Lower leg skin (tissue), 4 donors: ENCODE measurements around the gene FGF2. TPM values are rescaled to one million over a fixed set of nuclear protein-coding genes. Genes with fewer than 3 reads are reported as not detected.

ENCODE experiments used
- DNase-seq, 2 donors: peaks; one replicate each; pipeline ENCODE4 v3.0.0-alpha.2; 2019; ENCODE audit warnings: low spot score in 2 of 2
- H3K4me3 ChIP-seq: fragments of 200-600 bp; sonication (generic); 2 replicates; pipeline ENCODE4 v1.5.1; 2017; ENCODE audit warnings: mild to moderate bottlenecking, low read depth; ENCODE audit not compliant: poor library complexity, severe bottlenecking
- POLR2A ChIP-seq, 2 donors: fragments of 450-650 bp; IDR thresholded peaks; one replicate each; pipeline ENCODE4 v1.6.1; 2016 to 2017; ENCODE audit warnings: antibody characterized with exemption in 2 of 2, mild to moderate bottlenecking in 1 of 2, moderate library complexity in 1 of 2
- WGBS, 2 donors: methylation state at CpG; one replicate each; pipeline ENCODE4 v1.1.5; 2018; 5-methylcytosine and 5-hydroxymethylcytosine counted together
- intact Hi-C: fragments of 100-400 bp; cut with DNase I; formaldehyde crosslinking; loops from one replicate; pipeline ENCODE4 v1.15.0; 2023; ENCODE audit warnings: low total_unique reads
- total RNA-seq, 4 donors: library from RNA; depleted of rRNA; stranded (reverse); fragments of >200 nt; gene quantifications; one replicate each; pipeline ENCODE4 v1.1.0, GENCODE V29; 2016
- TF ChIP-seq, protein P1 (sequence below), 3 donors: fragments of 450-650 bp; IDR thresholded peaks; one replicate each; pipeline ENCODE4 v1.5.1; 2016; ENCODE audit warnings: antibody characterized with exemption in 3 of 3, mild to moderate bottlenecking in 3 of 3, moderate library complexity in 2 of 3

FGF2 gene
- total RNA-seq, 4 donors from 2014 or later: 4.8 to 6.1 (median 5.0) TPM

DNA sequence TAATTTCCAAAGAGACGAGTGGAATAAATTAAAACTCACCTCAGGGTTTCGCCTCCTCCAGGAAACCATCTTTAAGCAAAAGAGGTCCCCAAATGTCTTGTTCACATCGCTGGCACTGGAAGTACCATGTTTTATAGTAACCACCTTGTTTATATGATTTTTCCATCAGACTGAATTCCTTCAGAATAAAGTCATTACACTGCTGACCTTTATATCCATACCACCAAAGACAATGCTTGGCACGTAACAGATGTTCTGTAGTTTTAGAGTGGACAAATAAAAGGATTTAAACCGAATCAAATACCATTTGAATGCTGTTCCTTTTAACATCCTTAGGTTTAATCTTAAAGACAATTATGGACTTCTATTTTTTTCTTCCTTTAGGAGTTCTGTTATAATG lies 91.1 kb downstream of the FGF2 start:
- 89 to 91% methylated on average over 5 of the region's 5 CpGs for WGBS, 2 donors
- intact Hi-C loops: no loop called here

DNA sequence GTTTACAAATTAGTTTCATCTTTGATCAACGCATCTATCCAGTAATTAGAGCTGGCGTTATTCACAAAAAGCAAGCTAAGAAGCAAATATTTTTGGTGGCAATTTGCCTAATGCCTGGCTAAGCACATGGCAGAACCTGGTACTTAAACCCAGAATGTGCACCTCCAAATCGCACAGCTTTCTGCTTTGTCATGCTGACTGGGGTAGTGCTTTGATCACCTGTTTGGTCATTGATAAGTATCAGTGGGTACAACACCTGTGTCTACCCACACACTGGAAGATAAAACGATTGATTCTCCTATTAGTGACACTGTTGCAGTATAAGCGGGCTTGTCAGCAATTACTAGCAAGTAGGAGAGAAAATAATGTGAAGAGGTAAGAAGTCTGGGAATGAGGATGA lies 93.8 kb downstream of the FGF2 start:
- TF ChIP-seq, protein P1, sequence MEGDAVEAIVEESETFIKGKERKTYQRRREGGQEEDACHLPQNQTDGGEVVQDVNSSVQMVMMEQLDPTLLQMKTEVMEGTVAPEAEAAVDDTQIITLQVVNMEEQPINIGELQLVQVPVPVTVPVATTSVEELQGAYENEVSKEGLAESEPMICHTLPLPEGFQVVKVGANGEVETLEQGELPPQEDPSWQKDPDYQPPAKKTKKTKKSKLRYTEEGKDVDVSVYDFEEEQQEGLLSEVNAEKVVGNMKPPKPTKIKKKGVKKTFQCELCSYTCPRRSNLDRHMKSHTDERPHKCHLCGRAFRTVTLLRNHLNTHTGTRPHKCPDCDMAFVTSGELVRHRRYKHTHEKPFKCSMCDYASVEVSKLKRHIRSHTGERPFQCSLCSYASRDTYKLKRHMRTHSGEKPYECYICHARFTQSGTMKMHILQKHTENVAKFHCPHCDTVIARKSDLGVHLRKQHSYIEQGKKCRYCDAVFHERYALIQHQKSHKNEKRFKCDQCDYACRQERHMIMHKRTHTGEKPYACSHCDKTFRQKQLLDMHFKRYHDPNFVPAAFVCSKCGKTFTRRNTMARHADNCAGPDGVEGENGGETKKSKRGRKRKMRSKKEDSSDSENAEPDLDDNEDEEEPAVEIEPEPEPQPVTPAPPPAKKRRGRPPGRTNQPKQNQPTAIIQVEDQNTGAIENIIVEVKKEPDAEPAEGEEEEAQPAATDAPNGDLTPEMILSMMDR (IDR thresholded peaks at IDR 0.05): no peak
- TF ChIP-seq POLR2A (IDR thresholded peaks at IDR 0.05): no peak
- intact Hi-C loops: no loop called here
- DNase-seq: no peak
- no peak overlapping the region for H3K4me3 ChIP-seq
- WGBS, 2 donors: 84 to 86% methylated on average over 5 of the region's 5 CpGs

More for the DNA sequence above, 91.1 kb downstream of the FGF2 start:
- no peak for TF ChIP-seq POLR2A (IDR thresholded peaks at IDR 0.05)
- TF ChIP-seq, protein P1 (IDR thresholded peaks at IDR 0.05): no peak
- H3K4me3 ChIP-seq: no peak overlapping the region
- DNase-seq: no peak

DNA sequence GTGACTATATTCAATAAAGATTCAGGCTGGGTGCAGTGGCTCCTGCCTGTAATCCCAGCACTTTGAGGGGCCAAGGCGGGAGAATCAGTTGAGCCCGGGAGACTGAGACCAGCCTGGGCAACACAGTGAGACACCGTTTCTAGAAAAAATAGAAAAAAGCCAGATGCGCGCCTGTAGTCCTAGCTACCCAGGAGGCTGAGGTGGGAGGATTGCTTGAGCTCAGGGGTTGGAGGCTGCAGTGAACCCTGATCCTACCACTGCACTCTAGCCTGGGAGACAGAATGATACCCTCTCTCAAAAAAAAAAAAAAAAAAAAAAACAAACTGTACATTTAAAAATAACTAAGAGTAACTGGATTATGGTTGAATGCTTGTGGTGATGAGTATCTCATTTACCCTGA lies 94.7 kb downstream of the FGF2 start:
- TF ChIP-seq POLR2A (IDR thresholded peaks at IDR 0.05): no peak
- TF ChIP-seq, protein P1 (IDR thresholded peaks at IDR 0.05): no peak
- H3K4me3 ChIP-seq: no peak overlapping the region
- intact Hi-C loops: no loop called here

DNA sequence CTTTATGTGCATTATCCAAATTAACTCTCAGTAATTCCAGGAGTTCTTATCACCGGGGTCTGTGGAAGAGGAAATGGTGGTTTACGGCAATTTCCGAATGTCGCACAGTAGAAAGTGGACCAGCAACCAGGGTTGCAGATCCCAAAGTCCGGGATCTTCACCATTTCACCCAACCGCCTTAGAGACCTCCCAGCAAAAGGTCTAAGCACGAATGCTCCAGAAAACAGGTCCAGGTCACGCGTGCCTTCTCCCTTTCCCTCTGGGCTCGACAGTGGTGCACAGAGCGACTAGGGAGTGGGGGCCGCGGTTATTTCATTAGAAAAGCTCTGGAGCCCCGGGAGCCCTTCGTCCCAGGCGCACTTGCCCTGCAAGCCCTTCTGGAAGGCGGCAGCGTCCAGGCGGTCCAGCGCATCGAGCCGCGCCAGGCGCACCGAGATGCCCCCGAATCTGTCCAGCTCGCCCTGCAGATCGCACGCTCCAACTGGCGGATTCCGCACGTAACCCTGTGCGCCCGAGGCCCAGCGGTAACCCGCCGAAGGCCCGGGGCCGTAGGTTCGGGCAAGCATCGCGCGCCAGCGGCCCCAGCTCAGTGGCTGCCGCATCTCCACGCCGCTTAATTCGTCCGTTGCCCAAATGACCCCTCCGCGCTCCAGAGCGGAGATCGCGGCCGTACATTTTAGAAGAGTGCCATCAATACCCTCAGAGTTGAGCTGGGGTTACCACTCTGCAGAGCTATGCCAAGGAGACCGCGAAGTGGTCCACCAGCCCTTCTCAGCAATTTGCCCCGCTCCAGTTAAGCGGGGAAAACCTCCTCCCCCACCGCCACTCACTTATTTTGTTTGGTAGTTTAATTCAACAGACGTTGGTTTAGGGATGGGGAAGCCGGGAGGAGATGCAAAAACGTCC lies 95.6 kb downstream of the FGF2 start, which contains the start of gene NUDT6:
NUDT6 (minus strand) TSS at position 627 of the 906 bp plus-strand sequence; CDS start at position 602, 25 bp downstream.
- WGBS, 2 donors: 1% methylated on average over 29 to 61 of the region's 63 CpGs
- TF ChIP-seq, protein P1 (IDR thresholded peaks at IDR 0.05): no peak
- TF ChIP-seq POLR2A (IDR thresholded peaks at IDR 0.05): no peak
- intact Hi-C loops: no loop called here
- H3K4me3 ChIP-seq: peak within 1 kb of the TSS; percentile 52
- DNase-seq: peak; percentile 35 to 85

More for the DNA sequence above, 94.7 kb downstream of the FGF2 start:
- DNase-seq: no peak
- 90 to 94% methylated on average over 5 of the region's 5 CpGs for WGBS, 2 donors

DNA sequence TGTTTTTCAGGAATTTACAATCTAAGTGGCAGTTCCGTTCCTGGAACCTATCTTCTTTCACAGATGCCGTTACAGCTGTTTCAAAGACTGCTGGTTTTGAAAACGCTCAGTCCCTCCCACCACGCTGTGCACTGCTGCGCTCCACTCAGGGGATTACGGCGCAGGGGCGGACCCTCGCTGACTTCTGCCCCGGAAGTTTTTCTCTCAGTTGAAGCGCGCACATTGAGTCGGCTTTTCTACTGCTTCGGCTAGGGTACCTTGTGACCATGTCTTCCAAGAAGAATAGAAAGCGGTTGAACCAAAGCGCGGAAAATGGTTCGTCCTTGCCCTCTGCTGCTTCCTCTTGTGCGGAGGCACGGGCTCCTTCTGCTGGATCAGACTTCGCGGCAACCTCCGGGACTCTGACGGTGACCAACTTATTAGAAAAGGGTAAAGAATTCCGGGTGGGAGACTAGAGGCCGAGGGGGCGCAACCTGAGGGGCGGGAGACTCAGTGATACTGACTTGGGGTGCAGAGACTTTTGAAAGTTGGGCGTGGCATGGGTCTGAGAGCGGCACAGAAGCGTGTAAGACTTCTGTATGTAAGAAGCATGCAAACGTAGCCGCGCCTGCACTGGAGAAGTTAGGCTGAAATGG lies 96.4 kb downstream of the FGF2 start:
- intact Hi-C loops: no loop called here
- H3K4me3 ChIP-seq: peak overlapping the region; percentile 52
- no peak for TF ChIP-seq POLR2A (IDR thresholded peaks at IDR 0.05)
- TF ChIP-seq, protein P1 (IDR thresholded peaks at IDR 0.05): no peak
- DNase-seq: peak; percentile 85 to 96
- WGBS, 2 donors: 1% methylated on average over 34 of the region's 34 CpGs
